Bone marrow (tissue), 2 donors: ENCODE measurements around the gene GLB1L.
"Not testable (repeated sequence)": the region's sequence is repeated elsewhere in the genome, so short reads cannot be mapped to it uniquely, and the experiment has no call there.

Experiments used
- DNase-seq, 2 donors: peaks; one replicate each; lab custom pipeline; 2025; lab: John Stamatoyannopoulos, UW

Gene GLB1L

GRCh38 chr2:219245148-219245898 lies at the start of gene GLB1L, which contains the start of gene STK16:
GLB1L (minus strand) TSS chr2:219245444; CDS start chr2:219243573, 1,871 bp downstream.
STK16 (plus strand) TSS chr2:219245479; CDS start chr2:219246000, 521 bp downstream.
- peak; percentile 68 to 91 for DNase-seq

- peak; percentile 55 to 60 for DNase-seq
Measured at GRCh38 chr2:219294356-219295351, 49.4 kb upstream of the GLB1L start.

GRCh38 chr2:219293736-219294231 lies 48.5 kb upstream of the GLB1L start:
- no peak for DNase-seq

- no peak for DNase-seq
Measured at GRCh38 chr2:219292616-219293015, 47.4 kb upstream of the GLB1L start.

GRCh38 chr2:219291910-219292490 lies 46.8 kb upstream of the GLB1L start:
- no peak for DNase-seq

GRCh38 chr2:219291394-219291793 lies 46.1 kb upstream of the GLB1L start:
- no peak for DNase-seq

GRCh38 chr2:219290381-219291171 lies 45.3 kb upstream of the GLB1L start:
- DNase-seq: no peak

- DNase-seq: peak in 1 of 2 donors; percentile 59
Measured at GRCh38 chr2:219289537-219290361, 44.5 kb upstream of the GLB1L start.

- no peak for DNase-seq
Measured at GRCh38 chr2:219289195-219289536, 43.9 kb upstream of the GLB1L start.

GRCh38 chr2:219287580-219288265 lies 42.5 kb upstream of the GLB1L start:
- DNase-seq: no peak

- DNase-seq: not testable (repeated sequence)
Measured at GRCh38 chr2:219287116-219287440, 41.8 kb upstream of the GLB1L start.

GRCh38 chr2:219286436-219287115 lies 41.3 kb upstream of the GLB1L start:
- no peak for DNase-seq

GRCh38 chr2:219285894-219286425 lies 40.7 kb upstream of the GLB1L start:
- DNase-seq: no peak

- DNase-seq: no peak
Measured at GRCh38 chr2:219285373-219285735, 40.1 kb upstream of the GLB1L start.

GRCh38 chr2:219284501-219285372 lies 39.5 kb upstream of the GLB1L start:
- DNase-seq: no peak

GRCh38 chr2:219282943-219283581 lies 37.8 kb upstream of the GLB1L start:
- DNase-seq: no peak

- DNase-seq: no peak
Measured at GRCh38 chr2:219282375-219282774, 37.1 kb upstream of the GLB1L start.

- DNase-seq: no peak
Measured at GRCh38 chr2:219281588-219281987, 36.3 kb upstream of the GLB1L start.
